HEK293 (cell line): ENCODE data around the gene CAND2.
"Not testable (repeated sequence)": the region's sequence is repeated elsewhere in the genome, so short reads cannot be mapped to it uniquely, and the experiment has no call there.

ENCODE experiments used
- CTCF ChIA-PET: fragments of 350-600 bp; formaldehyde crosslinking; extraction: SDS; loops from one replicate; lab custom pipeline; 2021; ENCODE audit warnings: antibody characterized with exemption; lab: Yijun Ruan, JAX
- POLR2A ChIA-PET: fragments of 300-600 bp; formaldehyde crosslinking; extraction: SDS; loops from one replicate; lab custom pipeline; 2020; ENCODE audit warnings: antibody characterized with exemption, inconsistent platforms; lab: Yijun Ruan, JAX
- H3K27ac ChIP-seq: fragments of 200-500 bp; sonication (Bioruptor generic); 2 replicates; pipeline ENCODE4 v1.5.1; 2014; ENCODE audit warnings: low read depth, low read length, control low read depth, inconsistent platforms; ENCODE audit errors: extremely low read depth
- H3K36me3 ChIP-seq, 2 experiments: fragments of 200-500 bp in 1 of 2; sonication (Bioruptor generic) in 1 of 2; 1 replicate in 1 of 2; 2 replicates in 1 of 2; pipeline ENCODE4 v1.5.1; 2014 to 2017; ENCODE audit warnings: inconsistent platforms in 2 of 2, low read length in 2 of 2; ENCODE audit not compliant: control insufficient read depth in 2 of 2, insufficient read depth in 1 of 2
- H3K4me1 ChIP-seq: fragments of 200-500 bp; sonication (Bioruptor generic); 2 replicates; pipeline ENCODE4 v1.5.1; 2014; ENCODE audit warnings: mild to moderate bottlenecking, low read length, inconsistent platforms; ENCODE audit not compliant: control insufficient read depth, insufficient read depth
- H3K4me3 ChIP-seq: 2 replicates; pipeline ENCODE4 v1.5.1; 2011; ENCODE audit warnings: low read depth, mild to moderate bottlenecking, control low read depth, low read length, moderate library complexity
- H3K9me3 ChIP-seq: fragments of 200-500 bp; sonication (Bioruptor generic); 2 replicates; pipeline ENCODE4 v1.5.1; 2014; ENCODE audit warnings: low read depth, low read length, inconsistent platforms; ENCODE audit not compliant: control insufficient read depth, insufficient read depth
- GFI1B ChIP-seq: fragments of 450-650 bp; formaldehyde crosslinking; IDR thresholded peaks from 2 replicates; pipeline ENCODE4 v1.5.1; 2016; ENCODE audit warnings: missing biosample characterization, missing genetic modification characterization
- HIC1 ChIP-seq: fragments of 450-650 bp; formaldehyde crosslinking; IDR thresholded peaks from 2 replicates; pipeline ENCODE4 v1.5.1; 2016; ENCODE audit warnings: missing biosample characterization, missing genetic modification characterization
- HOXA7 ChIP-seq: sonication (generic); formaldehyde crosslinking; IDR thresholded peaks from 2 replicates; pipeline ENCODE4 v1.8.1; 2022; ENCODE audit warnings: missing genetic modification reagents, borderline replicate concordance
- KLF1 ChIP-seq: fragments of 450-650 bp; formaldehyde crosslinking; IDR thresholded peaks from 2 replicates; pipeline ENCODE4 v1.5.1; 2016; ENCODE audit warnings: missing biosample characterization, missing genetic modification characterization
- ZFHX2 ChIP-seq: fragments of 450-650 bp; formaldehyde crosslinking; conservative IDR thresholded peaks from 2 replicates; pipeline ENCODE4 v1.5.1; 2016; ENCODE audit warnings: missing biosample characterization, missing genetic modification characterization
- ZFP37 ChIP-seq: fragments of 450-650 bp; formaldehyde crosslinking; IDR thresholded peaks from 2 replicates; pipeline ENCODE4 v1.5.1; 2016; ENCODE audit warnings: missing biosample characterization, missing genetic modification characterization
- ZNF138 ChIP-seq: fragments of 450-650 bp; formaldehyde crosslinking; IDR thresholded peaks from 2 replicates; pipeline ENCODE4 v1.5.1; 2016; ENCODE audit warnings: missing biosample characterization, missing genetic modification characterization, borderline replicate concordance
- ZNF292 ChIP-seq: fragments of 450-650 bp; formaldehyde crosslinking; IDR thresholded peaks from 2 replicates; pipeline ENCODE4 v1.5.1; 2016; ENCODE audit warnings: low read depth, missing biosample characterization, missing genetic modification characterization, borderline replicate concordance
- ZNF692 ChIP-seq: fragments of 450-650 bp; formaldehyde crosslinking; IDR thresholded peaks from 2 replicates; pipeline ENCODE4 v1.5.1; 2016; ENCODE audit warnings: missing biosample characterization, missing genetic modification characterization
- TF ChIP-seq, protein P1 (sequence below): fragments of 450-650 bp; formaldehyde crosslinking; IDR thresholded peaks from 2 replicates; pipeline ENCODE4 v1.5.1; 2016; ENCODE audit warnings: missing biosample characterization, missing genetic modification characterization
- TF ChIP-seq, protein P2 (sequence below): fragments of 450-650 bp; IDR thresholded peaks from 2 replicates; pipeline ENCODE4 v1.5.1; 2018; ENCODE audit warnings: missing biosample characterization, mild to moderate bottlenecking, missing genetic modification characterization
- TF ChIP-seq, protein P3 (sequence below): fragments of 450-650 bp; formaldehyde crosslinking; IDR thresholded peaks from 2 replicates; pipeline ENCODE4 v1.5.1; 2016; ENCODE audit warnings: missing biosample characterization, missing genetic modification characterization

CAND2 gene

DNA sequence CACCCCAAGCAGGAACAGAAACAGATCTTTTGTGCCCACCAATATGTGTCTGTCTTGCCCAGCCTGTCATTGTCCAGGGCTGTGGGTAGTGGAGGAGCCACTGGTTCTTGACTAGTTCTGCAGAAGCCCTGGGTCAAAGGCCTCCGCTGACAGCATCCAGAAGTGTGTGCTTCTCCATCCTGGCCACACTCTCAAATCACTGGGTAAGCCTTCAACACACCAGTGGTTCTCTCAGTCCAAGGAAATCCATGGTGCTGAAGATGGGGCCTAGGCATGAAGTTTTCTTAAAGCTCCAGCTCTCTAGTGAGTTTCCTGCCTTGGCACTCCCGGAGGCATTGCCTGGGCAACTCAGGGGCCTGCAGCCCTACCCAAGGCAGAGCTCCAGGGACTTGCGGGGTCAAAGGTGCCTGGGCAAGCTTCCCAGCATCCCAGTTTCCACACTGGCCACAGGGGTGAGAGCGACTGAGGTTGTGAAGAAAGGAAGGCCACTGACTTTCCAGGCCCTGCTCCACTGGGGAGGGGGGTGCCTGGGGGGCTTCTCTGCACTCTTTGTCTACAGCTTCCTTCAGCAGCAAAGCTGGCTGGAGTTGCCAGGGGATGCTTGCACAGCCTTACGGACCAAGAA lies 82.8 kb downstream of the CAND2 start:
- Histone ChIP-seq H3K36me3 (no peaks in the 10 kb centered on the region), H3K4me3 (no peak overlapping the region), H3K27ac (no peak overlapping the region), H3K4me1 (no peaks in the 10 kb centered on the region), H3K9me3 (no peaks in the 10 kb centered on the region)
- no peak for TF ChIP-seq ZNF292 (tag by site-specific recombination)
- TF ChIP-seq HOXA7 (CRISPR knock-in tag), result no peak
- TF ChIP-seq, protein P1, sequence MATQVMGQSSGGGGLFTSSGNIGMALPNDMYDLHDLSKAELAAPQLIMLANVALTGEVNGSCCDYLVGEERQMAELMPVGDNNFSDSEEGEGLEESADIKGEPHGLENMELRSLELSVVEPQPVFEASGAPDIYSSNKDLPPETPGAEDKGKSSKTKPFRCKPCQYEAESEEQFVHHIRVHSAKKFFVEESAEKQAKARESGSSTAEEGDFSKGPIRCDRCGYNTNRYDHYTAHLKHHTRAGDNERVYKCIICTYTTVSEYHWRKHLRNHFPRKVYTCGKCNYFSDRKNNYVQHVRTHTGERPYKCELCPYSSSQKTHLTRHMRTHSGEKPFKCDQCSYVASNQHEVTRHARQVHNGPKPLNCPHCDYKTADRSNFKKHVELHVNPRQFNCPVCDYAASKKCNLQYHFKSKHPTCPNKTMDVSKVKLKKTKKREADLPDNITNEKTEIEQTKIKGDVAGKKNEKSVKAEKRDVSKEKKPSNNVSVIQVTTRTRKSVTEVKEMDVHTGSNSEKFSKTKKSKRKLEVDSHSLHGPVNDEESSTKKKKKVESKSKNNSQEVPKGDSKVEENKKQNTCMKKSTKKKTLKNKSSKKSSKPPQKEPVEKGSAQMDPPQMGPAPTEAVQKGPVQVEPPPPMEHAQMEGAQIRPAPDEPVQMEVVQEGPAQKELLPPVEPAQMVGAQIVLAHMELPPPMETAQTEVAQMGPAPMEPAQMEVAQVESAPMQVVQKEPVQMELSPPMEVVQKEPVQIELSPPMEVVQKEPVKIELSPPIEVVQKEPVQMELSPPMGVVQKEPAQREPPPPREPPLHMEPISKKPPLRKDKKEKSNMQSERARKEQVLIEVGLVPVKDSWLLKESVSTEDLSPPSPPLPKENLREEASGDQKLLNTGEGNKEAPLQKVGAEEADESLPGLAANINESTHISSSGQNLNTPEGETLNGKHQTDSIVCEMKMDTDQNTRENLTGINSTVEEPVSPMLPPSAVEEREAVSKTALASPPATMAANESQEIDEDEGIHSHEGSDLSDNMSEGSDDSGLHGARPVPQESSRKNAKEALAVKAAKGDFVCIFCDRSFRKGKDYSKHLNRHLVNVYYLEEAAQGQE (tag by site-specific recombination), result peak; percentile 85
- CTCF ChIA-PET, result interaction anchor here (0.6 to 2.0 kb wide), 3 partner anchors 8 to 15 kb away, joined by 3 to 10 read pairs (median 4); no protein-coding TSS in a partner anchor
- POLR2A ChIA-PET, result no interaction called here

GRCh38 chr3:12881858-12882257 lies 85.4 kb downstream of the CAND2 start:
- H3K4me3 ChIP-seq, H3K9me3 ChIP-seq, POLR2A ChIA-PET, H3K4me1 ChIP-seq, H3K36me3 ChIP-seq, H3K27ac ChIP-seq: not testable (repeated sequence)
- CTCF ChIA-PET, result interaction anchor here (0.7 kb wide), 1 partner anchor 119 kb away, joined by 3 read pairs; no protein-coding TSS in a partner anchor

GRCh38 chr3:12882336-12883310 lies 86.1 kb downstream of the CAND2 start:
- ChIA-PET POLR2A (no interaction called here), CTCF (interaction anchor here (0.7 to 2.0 kb wide), 2 partner anchors 9 to 118 kb away, joined by 3 to 8 read pairs; no protein-coding TSS in a partner anchor)
- no peaks in the 10 kb centered on the region for H3K4me1 ChIP-seq
- TF ChIP-seq GFI1B (tag by site-specific recombination) (no peak), KLF1 (no peak), ZFHX2 (tag by site-specific recombination) (no peak), HIC1 (tag by site-specific recombination) (no peak), ZNF138 (tag by site-specific recombination) (no peak), ZFP37 (tag by site-specific recombination) (no peak), ZNF692 (tag by site-specific recombination) (no peak)
- TF ChIP-seq, protein P2, sequence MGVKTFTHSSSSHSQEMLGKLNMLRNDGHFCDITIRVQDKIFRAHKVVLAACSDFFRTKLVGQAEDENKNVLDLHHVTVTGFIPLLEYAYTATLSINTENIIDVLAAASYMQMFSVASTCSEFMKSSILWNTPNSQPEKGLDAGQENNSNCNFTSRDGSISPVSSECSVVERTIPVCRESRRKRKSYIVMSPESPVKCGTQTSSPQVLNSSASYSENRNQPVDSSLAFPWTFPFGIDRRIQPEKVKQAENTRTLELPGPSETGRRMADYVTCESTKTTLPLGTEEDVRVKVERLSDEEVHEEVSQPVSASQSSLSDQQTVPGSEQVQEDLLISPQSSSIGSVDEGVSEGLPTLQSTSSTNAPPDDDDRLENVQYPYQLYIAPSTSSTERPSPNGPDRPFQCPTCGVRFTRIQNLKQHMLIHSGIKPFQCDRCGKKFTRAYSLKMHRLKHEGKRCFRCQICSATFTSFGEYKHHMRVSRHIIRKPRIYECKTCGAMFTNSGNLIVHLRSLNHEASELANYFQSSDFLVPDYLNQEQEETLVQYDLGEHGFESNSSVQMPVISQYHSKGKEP, result no peak
- TF ChIP-seq, protein P3, sequence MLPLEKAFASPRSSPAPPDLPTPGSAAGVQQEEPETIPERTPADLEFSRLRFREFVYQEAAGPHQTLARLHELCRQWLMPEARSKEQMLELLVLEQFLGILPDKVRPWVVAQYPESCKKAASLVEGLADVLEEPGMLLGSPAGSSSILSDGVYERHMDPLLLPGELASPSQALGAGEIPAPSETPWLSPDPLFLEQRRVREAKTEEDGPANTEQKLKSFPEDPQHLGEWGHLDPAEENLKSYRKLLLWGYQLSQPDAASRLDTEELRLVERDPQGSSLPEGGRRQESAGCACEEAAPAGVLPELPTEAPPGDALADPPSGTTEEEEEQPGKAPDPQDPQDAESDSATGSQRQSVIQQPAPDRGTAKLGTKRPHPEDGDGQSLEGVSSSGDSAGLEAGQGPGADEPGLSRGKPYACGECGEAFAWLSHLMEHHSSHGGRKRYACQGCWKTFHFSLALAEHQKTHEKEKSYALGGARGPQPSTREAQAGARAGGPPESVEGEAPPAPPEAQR (tag by site-specific recombination), result no peak
- H3K4me3 ChIP-seq, result no peak overlapping the region
- H3K36me3 ChIP-seq, result no peaks in the 10 kb centered on the region
- no peak overlapping the region for H3K27ac ChIP-seq
- no peaks in the 10 kb centered on the region for H3K9me3 ChIP-seq
